Tibial nerve (tissue), 4 donors: Measurements from ENCODE around the gene PDCD1. TPM values are rescaled to one million over a fixed set of nuclear protein-coding genes. Genes with fewer than 3 reads are reported as not detected.

Experiments used
- DNase-seq, 2 donors: peaks; one replicate each; pipeline ENCODE4 v3.0.0-alpha.2; 2019; ENCODE audit warnings: low spot score in 2 of 2
- H3K27ac ChIP-seq, 4 donors: fragments of 200-600 bp; sonication (generic) in 3 of 4; one replicate each; pipeline ENCODE4 v1.5.1; 2017 to 2019; ENCODE audit warnings: mild to moderate bottlenecking in 1 of 4
- H3K27me3 ChIP-seq, 2 donors: fragments of 200-600 bp; sonication (generic) in 1 of 2; one replicate each; pipeline versions ENCODE4 v1.5.1 to v1.6.0; 2017 to 2019
- H3K36me3 ChIP-seq, 3 donors: fragments of 200-600 bp; sonication (generic); one replicate each; pipeline ENCODE4 v1.5.1; 2018 to 2019
- H3K4me1 ChIP-seq, 4 donors: fragments of 200-600 bp; sonication (generic) in 3 of 4; one replicate each; pipeline ENCODE4 v1.5.1; 2017 to 2019
- H3K4me3 ChIP-seq, 4 donors: fragments of 200-600 bp; sonication (generic) in 3 of 4; one replicate each; pipeline ENCODE4 v1.5.1; 2017 to 2019; ENCODE audit warnings: mild to moderate bottlenecking in 1 of 4, moderate library complexity in 1 of 4
- H3K9me3 ChIP-seq, 4 donors: fragments of 200-600 bp; sonication (generic) in 3 of 4; one replicate each; pipeline ENCODE4 v1.5.1; 2017 to 2019
- EP300 ChIP-seq, 2 donors: sonication (generic); formaldehyde crosslinking; IDR thresholded peaks; one replicate each; pipeline ENCODE4 v1.6.1; 2017; ENCODE audit warnings: antibody characterized with exemption in 2 of 2, mild to moderate bottlenecking in 1 of 2
- POLR2A ChIP-seq, 2 donors: fragments of 450-650 bp; IDR thresholded peaks; one replicate each; pipeline ENCODE4 v1.6.1; 2017; ENCODE audit warnings: antibody characterized with exemption in 2 of 2, mild to moderate bottlenecking in 2 of 2, moderate library complexity in 2 of 2
- WGBS, 2 donors: methylation state at CpG; one replicate each; pipeline ENCODE4 v1.1.5; 2018; 5-methylcytosine and 5-hydroxymethylcytosine counted together
- total RNA-seq, 4 donors: library from RNA; depleted of rRNA; stranded (reverse); fragments of >200 nt; gene quantifications; one replicate each; pipeline ENCODE4 v1.1.0, GENCODE V29; 2016
- TF ChIP-seq, protein P1 (sequence below), 5 experiments: fragments of 200-600 bp in 3 of 5; fragments of 450-650 bp in 2 of 5; sonication (generic) in 3 of 5; IDR thresholded peaks; one replicate each; pipeline ENCODE4 v1.5.1; 2016 to 2019; ENCODE audit warnings: antibody characterized with exemption in 5 of 5, mild to moderate bottlenecking in 3 of 5, moderate library complexity in 2 of 5

Gene PDCD1
- total RNA-seq, 4 donors from 2014 or later, result 0.22 to 0.60 (median 0.42) TPM; not detected in 1

DNA sequence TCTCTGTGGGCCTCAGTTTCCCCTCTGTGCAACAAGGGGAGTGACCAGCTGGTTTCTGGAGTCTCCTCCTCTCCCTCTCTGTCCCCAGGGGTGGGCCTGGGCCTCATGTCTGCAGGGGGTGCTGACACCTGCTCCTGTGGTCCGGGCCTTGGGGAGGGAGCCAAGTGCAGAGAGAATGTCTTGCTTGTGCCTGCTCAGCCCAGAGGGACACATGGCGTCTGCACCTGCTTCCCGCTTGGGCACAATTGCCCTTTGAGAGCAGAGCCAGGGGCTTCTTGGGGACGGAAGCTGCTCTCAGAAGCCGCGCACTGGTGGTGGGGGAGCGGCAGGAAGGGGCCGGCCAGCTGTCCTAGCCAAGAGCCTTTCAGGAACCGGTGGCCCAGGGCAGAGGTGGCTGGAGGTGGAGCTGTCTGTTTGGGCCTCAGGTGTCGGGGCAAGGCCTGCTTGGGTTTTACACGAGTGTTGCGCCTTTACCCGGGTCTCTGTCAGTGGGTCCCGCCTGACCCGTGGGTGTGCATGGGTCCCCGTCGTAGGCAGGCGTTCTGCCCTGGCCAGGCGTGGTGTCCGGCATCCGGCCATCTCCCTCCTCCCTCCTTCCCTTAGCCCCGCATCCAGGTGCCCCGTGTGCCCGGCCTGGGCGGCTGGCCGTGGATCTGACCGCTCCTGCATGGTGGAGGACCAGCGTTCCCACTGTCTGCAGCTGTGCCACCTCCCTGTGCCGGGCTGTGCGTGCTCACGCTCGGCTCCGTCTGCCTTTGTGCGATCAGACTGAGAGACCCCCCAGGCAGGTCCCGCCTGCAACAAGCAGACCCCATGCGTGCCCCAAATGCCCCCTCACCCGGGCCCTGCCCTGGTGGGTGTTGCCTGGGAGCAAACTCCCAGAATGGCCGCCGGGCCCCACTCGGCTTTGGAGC, 45.7 kb downstream of the PDCD1 start:
- Histone ChIP-seq H3K4me3 (no peak overlapping the region), H3K27me3 (peaks cover 0 to 20% of the 10 kb centered on the region in 2 donors), H3K27ac (no peak overlapping the region), H3K36me3 (no peaks in the 10 kb centered on the region), H3K9me3 (no peaks in the 10 kb centered on the region), H3K4me1 (peaks cover 0 to 13% (median 0%) of the 10 kb centered on the region in 4 donors)
- DNase-seq, result peak in 1 of 2 donors; percentile 11
- 83% methylated on average over 26 to 38 of the region's 40 CpGs for WGBS, 2 donors
- TF ChIP-seq EP300 (IDR thresholded peaks at IDR 0.05) (no peak), POLR2A (IDR thresholded peaks at IDR 0.05) (no peak)
- TF ChIP-seq, protein P1, sequence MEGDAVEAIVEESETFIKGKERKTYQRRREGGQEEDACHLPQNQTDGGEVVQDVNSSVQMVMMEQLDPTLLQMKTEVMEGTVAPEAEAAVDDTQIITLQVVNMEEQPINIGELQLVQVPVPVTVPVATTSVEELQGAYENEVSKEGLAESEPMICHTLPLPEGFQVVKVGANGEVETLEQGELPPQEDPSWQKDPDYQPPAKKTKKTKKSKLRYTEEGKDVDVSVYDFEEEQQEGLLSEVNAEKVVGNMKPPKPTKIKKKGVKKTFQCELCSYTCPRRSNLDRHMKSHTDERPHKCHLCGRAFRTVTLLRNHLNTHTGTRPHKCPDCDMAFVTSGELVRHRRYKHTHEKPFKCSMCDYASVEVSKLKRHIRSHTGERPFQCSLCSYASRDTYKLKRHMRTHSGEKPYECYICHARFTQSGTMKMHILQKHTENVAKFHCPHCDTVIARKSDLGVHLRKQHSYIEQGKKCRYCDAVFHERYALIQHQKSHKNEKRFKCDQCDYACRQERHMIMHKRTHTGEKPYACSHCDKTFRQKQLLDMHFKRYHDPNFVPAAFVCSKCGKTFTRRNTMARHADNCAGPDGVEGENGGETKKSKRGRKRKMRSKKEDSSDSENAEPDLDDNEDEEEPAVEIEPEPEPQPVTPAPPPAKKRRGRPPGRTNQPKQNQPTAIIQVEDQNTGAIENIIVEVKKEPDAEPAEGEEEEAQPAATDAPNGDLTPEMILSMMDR (IDR thresholded peaks at IDR 0.05), result no peak

DNA sequence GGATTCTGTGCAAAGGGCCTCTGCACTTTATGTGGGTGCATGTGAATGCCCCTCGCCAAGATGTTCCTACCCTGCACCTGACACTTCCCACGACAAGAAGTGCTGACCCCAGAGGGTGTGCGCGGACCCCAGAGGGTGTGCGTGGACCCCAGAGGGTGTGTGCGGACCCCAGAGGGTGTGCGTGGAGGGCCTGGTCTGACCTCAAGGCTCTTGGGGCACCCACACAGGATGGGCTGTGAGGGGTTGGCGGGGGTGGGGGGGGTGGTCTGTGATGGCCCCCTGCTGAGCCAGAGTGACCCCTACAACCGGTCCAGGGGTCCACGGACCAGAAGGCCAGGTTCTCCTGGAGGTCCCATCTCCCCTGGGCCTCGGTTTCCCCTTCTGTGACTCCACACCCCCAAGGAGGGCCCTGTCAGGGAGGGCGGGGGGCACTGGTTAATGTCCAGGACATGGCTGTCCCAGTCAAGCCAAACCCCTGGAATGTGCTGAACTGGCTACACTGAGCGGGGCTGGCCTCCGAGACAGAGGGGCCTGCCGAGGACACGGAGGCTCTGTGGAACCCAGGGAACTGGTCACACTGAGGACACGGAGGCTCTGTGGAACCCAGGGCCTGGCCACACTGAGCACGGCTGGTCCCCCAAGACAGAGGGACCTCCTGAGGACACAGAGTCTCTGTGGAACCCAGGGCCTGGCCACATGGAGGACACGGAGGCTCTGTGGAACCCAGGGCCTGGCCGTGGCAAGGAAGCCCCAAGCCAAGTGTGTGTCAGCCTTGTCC, 46.6 kb downstream of the PDCD1 start:
- WGBS, 2 donors, result 89 to 92% methylated on average over 9 to 15 of the region's 20 CpGs
- Histone ChIP-seq H3K9me3 (no peaks in the 10 kb centered on the region), H3K27me3 (peaks cover 0 to 13% of the 10 kb centered on the region in 2 donors), H3K4me3 (no peak overlapping the region), H3K27ac (no peak overlapping the region), H3K4me1 (peaks cover 0 to 14% (median 0%) of the 10 kb centered on the region in 4 donors), H3K36me3 (no peaks in the 10 kb centered on the region)
- no peak for DNase-seq
- TF ChIP-seq, protein P1 (IDR thresholded peaks at IDR 0.05), result no peak
- no peak for TF ChIP-seq POLR2A (IDR thresholded peaks at IDR 0.05)
- no peak for TF ChIP-seq EP300 (IDR thresholded peaks at IDR 0.05)

DNA sequence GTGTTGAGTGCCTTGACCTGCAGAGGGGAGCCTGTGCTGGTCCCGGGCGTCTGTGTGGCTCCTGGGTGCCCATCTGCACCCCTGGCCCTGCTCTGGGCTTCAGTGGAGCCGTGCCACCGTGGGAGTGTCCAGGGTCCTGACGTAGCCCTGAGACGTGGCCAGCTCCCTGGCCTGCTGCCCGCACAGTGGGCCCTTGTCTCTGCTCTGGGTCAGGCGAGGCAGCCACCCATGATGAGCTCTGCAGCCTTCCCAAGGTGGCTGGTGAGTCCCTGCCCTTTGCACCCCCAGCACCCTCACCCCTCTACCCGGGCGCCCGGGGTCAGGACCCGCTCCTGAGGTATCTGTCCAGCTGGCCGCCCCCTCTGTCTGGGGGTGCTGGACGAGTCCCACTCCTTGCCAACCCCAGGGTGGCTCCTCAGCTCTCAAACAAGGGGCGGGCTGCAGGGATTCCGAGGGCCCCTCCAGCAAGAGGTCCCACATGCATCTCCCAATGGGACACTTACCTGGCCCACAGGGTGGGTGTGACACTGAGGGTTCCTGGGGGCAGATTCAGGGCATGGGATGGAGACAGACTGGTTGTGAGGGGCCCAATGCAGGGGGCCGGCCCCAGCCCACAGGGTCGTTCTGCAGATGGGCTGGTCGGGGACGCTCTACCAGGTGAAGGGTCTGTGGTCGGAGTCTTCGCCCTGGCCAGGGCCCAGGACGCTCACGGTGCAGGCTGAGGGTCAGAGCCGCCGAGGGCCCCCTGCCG, 47.3 kb downstream of the PDCD1 start:
- Histone ChIP-seq H3K27ac (peak overlapping the region in 1 of 4 donors; percentile 1), H3K36me3 (no peaks in the 10 kb centered on the region), H3K27me3 (peaks cover 0 to 6% of the 10 kb centered on the region in 2 donors), H3K4me1 (peaks cover 0 to 14% (median 0%) of the 10 kb centered on the region in 4 donors), H3K4me3 (no peak overlapping the region), H3K9me3 (no peaks in the 10 kb centered on the region)
- WGBS, 2 donors, result 83 to 84% methylated on average over 8 to 13 of the region's 27 CpGs
- TF ChIP-seq POLR2A (IDR thresholded peaks at IDR 0.05), result no peak
- TF ChIP-seq, protein P1 (IDR thresholded peaks at IDR 0.05), result no peak
- TF ChIP-seq EP300 (IDR thresholded peaks at IDR 0.05), result no peak
- no peak for DNase-seq

DNA sequence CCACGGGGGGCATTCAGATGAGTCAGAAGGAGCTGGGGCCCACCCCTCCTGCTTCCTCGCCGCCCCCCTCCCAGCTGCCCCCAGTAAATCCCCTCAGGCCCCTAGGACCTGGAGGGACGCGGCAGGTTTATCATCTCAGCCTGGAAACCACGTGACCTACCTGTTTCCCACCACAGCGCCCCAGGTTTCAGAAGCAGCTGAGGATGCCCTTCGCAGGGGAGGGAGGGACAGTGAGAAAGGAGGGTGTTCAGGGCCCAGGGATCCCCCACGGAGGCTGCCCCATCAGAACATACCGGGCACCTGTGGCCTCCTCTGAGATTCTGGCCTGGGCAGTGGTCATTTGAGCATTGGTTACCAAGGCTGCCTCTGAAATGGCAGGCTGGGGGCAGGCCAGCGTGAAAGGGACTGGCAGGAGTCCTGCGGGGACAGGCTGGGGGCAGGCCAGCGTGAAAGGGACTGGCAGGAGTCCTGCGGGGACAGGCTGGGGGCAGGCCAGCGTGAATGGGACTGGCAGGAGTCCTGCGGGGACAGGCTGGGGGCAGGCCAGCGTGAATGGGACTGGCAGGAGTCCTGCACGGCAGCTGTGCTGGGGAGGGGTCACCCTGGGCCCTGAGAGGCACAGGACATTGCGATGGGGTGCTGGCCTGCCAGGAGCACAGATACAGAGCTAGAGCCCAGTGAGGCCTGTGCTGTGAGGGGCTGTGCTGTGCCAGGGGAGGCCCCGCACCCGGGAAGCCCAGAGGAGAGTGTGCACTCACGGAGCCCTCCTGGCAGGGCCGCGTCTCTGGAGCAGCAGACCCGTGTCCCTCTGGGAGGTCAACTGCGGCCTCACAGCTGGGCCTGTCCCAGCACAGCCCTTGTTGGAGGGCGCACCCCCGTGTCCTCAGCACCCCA, 48.1 kb downstream of the PDCD1 start:
- WGBS, 2 donors, result 59 to 69% methylated on average over 19 to 23 of the region's 28 CpGs

More for the DNA sequence above, 48.1 kb downstream of the PDCD1 start:
- TF ChIP-seq, protein P1 (IDR thresholded peaks at IDR 0.05), result no peak
- TF ChIP-seq EP300 (IDR thresholded peaks at IDR 0.05), result no peak
- no peak for TF ChIP-seq POLR2A (IDR thresholded peaks at IDR 0.05)
- Histone ChIP-seq H3K27me3 (no peaks in the 10 kb centered on the region), H3K36me3 (no peaks in the 10 kb centered on the region), H3K4me1 (peaks cover 0 to 14% (median 0%) of the 10 kb centered on the region in 4 donors), H3K27ac (peak overlapping the region in 1 of 4 donors; percentile 1), H3K9me3 (no peaks in the 10 kb centered on the region), H3K4me3 (no peak overlapping the region)
- DNase-seq, result no peak
